SU-DHL-6 (cell line): Measurements from ENCODE around the gene ZNF639.
"Not testable (repeated sequence)": the region's sequence is repeated elsewhere in the genome, so short reads cannot be mapped to it uniquely, and the experiment has no call there.

ENCODE experiments used
- H2AFZ ChIP-seq: fragments of 200-600 bp; sonication (generic); 2 replicates; pipeline ENCODE4 v1.6.1; 2014; ENCODE audit warnings: low read depth, mild to moderate bottlenecking, moderate library complexity, mixed read lengths, antibody characterized with exemption, low read length; ENCODE audit not compliant: severe bottlenecking
- H3F3A ChIP-seq: fragments of 200-600 bp; shearing (Covaris generic); 2 replicates; pipeline ENCODE4 v1.6.0; 2016; ENCODE audit warnings: antibody characterized with exemption, mild to moderate bottlenecking; ENCODE audit not compliant: insufficient read depth
- H3K27ac ChIP-seq: fragments of 200-600 bp; sonication (generic); 2 replicates; pipeline ENCODE4 v1.5.1; 2016; ENCODE audit warnings: low read depth, mild to moderate bottlenecking, low read length, moderate library complexity, mixed read lengths
- H3K27me3 ChIP-seq: fragments of 200-600 bp; sonication (generic), shearing (Covaris generic); 2 replicates; pipeline ENCODE4 v1.6.0; 2014; ENCODE audit warnings: mild to moderate bottlenecking, low read length
- H3K36me3 ChIP-seq: fragments of 200-600 bp; sonication (generic); 2 replicates; pipeline ENCODE4 v1.6.1; 2014; ENCODE audit warnings: mild to moderate bottlenecking, low read length, mixed read lengths
- H3K4me2 ChIP-seq: fragments of 300-600, 200-600 bp; shearing (Covaris generic), sonication (generic); 2 replicates; pipeline ENCODE4 v1.6.0; 2014; ENCODE audit warnings: low read length, low read depth, mild to moderate bottlenecking; ENCODE audit not compliant: poor library complexity, severe bottlenecking
- H3K4me3 ChIP-seq: fragments of 200-600 bp; sonication (generic); 2 replicates; pipeline ENCODE4 v1.5.1; 2014; ENCODE audit warnings: antibody characterized with exemption, low read length, mild to moderate bottlenecking, mixed read lengths; ENCODE audit not compliant: insufficient read depth, poor library complexity, severe bottlenecking
- H3K79me2 ChIP-seq: fragments of 200-600 bp; sonication (generic); 2 replicates; pipeline ENCODE4 v1.6.1; 2014; ENCODE audit warnings: mild to moderate bottlenecking, low read length, moderate library complexity; ENCODE audit not compliant: insufficient read depth
- H3K9ac ChIP-seq: fragments of 200-600 bp; sonication (generic); 2 replicates; pipeline ENCODE4 v1.7.0; 2014; ENCODE audit warnings: mild to moderate bottlenecking, low read length
- H3K9me2 ChIP-seq: fragments of 200-600 bp; sonication (generic); replicated peaks from 2 replicates; pipeline ENCODE4 v1.6.1; 2014; ENCODE audit warnings: low read length; ENCODE audit not compliant: insufficient read depth
- H3K9me3 ChIP-seq: fragments of 200-600 bp; sonication (generic); 2 replicates; pipeline ENCODE4 v1.6.1; 2014; ENCODE audit warnings: low read length, mixed read lengths; ENCODE audit not compliant: insufficient read depth
- H4K20me1 ChIP-seq: fragments of 200-600 bp; sonication (generic); 2 replicates; pipeline ENCODE4 v1.6.1; 2014; ENCODE audit warnings: low read depth, mild to moderate bottlenecking, antibody characterized with exemption, low read length, moderate library complexity, mixed read lengths
- EZH2phosphoT487 ChIP-seq: fragments of 200-600 bp; sonication (generic), shearing (Covaris generic); conservative IDR thresholded peaks from 2 replicates; pipeline ENCODE4 v1.6.1; 2018; ENCODE audit warnings: mild to moderate bottlenecking, antibody characterized with exemption, low read length, moderate library complexity, mixed read lengths
- TF ChIP-seq, protein P1 (sequence below): fragments of 200-600 bp; sonication (generic); IDR thresholded peaks from one replicate; pipeline ENCODE4 v1.5.1; 2017; ENCODE audit warnings: antibody characterized with exemption, mild to moderate bottlenecking, low read length, moderate library complexity; ENCODE audit not compliant: insufficient read depth, poor library complexity, severe bottlenecking

Gene ZNF639

GRCh38 chr3:179302111-179302510 is 20.7 kb upstream of the ZNF639 start:
- Histone ChIP-seq H3F3A (no peaks in the 10 kb centered on the region), H3K9me2 (no peaks in the 10 kb centered on the region), H3K4me2 (no peak overlapping the region), H3K9me3 (no peaks in the 10 kb centered on the region), H2AFZ (no peak overlapping the region), H4K20me1 (no peaks in the 10 kb centered on the region), H3K9ac (no peak overlapping the region), H3K79me2 (no peaks in the 10 kb centered on the region), H3K36me3 (no peaks in the 10 kb centered on the region), H3K27me3 (no peaks in the 10 kb centered on the region), H3K27ac (no peak overlapping the region), H3K4me3 (no peak overlapping the region)
- no peak for TF ChIP-seq EZH2phosphoT487
- TF ChIP-seq, protein P1, sequence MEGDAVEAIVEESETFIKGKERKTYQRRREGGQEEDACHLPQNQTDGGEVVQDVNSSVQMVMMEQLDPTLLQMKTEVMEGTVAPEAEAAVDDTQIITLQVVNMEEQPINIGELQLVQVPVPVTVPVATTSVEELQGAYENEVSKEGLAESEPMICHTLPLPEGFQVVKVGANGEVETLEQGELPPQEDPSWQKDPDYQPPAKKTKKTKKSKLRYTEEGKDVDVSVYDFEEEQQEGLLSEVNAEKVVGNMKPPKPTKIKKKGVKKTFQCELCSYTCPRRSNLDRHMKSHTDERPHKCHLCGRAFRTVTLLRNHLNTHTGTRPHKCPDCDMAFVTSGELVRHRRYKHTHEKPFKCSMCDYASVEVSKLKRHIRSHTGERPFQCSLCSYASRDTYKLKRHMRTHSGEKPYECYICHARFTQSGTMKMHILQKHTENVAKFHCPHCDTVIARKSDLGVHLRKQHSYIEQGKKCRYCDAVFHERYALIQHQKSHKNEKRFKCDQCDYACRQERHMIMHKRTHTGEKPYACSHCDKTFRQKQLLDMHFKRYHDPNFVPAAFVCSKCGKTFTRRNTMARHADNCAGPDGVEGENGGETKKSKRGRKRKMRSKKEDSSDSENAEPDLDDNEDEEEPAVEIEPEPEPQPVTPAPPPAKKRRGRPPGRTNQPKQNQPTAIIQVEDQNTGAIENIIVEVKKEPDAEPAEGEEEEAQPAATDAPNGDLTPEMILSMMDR, result no peak

GRCh38 chr3:179304605-179305004 is 18.2 kb upstream of the ZNF639 start:
- H3K36me3 ChIP-seq, result no peaks in the 10 kb centered on the region
- no peaks in the 10 kb centered on the region for H3F3A ChIP-seq
- H2AFZ ChIP-seq, result no peak overlapping the region
- no peak for TF ChIP-seq EZH2phosphoT487
- H3K9ac ChIP-seq, result no peak overlapping the region
- H3K79me2 ChIP-seq, result no peaks in the 10 kb centered on the region
- no peaks in the 10 kb centered on the region for H3K27me3 ChIP-seq
- H3K9me2 ChIP-seq, result no peaks in the 10 kb centered on the region
- H3K4me2 ChIP-seq, result no peak overlapping the region
- no peaks in the 10 kb centered on the region for H3K9me3 ChIP-seq
- no peak overlapping the region for H3K4me3 ChIP-seq
- no peak overlapping the region for H3K27ac ChIP-seq
- H4K20me1 ChIP-seq, result no peaks in the 10 kb centered on the region

DNA sequence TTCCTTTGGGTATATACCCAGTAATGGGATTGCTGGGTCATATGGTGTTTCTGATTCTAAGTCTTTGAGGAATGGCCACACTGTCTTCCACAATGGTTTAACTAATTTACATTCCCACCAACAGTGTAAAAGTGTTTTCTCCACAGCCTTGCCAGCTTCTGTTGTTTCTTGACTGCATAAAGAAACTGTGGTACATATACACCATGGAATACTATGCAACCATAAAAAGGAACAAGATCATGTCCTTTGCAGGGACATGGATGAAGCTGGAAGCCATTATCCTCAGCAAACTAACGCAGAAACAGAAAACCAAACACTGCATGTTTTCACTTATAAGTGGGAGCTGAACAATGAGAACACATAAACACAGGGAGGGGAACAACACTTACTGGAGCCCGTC is 15.5 kb upstream of the ZNF639 start:
- H3K27ac ChIP-seq, H3K36me3 ChIP-seq, H2AFZ ChIP-seq, H3K9me3 ChIP-seq, H3K79me2 ChIP-seq, H3K27me3 ChIP-seq, H4K20me1 ChIP-seq, H3K4me2 ChIP-seq, H3K9ac ChIP-seq, H3F3A ChIP-seq, H3K4me3 ChIP-seq, H3K9me2 ChIP-seq: not testable (repeated sequence)

DNA sequence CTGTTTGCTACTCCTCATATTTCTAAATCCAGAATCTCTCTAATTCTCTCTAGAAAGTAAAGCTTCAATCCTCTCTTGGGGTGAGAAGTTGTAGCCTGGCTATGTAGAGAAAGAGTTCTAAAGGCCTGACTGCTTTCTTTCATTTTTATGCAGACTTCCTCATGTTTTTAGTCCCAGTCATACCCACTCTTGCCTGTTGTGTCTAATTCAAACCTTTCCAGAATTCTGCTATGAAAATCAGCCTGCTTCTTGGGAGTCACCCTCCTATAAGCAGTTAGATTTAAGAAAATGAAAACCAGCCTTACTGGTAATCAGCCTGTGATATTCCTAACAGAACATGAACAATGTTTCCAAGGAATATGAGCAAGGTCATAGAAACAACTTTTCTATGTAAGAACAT is 14.8 kb upstream of the ZNF639 start:
- H3K4me3 ChIP-seq, result no peak overlapping the region
- no peaks in the 10 kb centered on the region for H3K27me3 ChIP-seq
- H3K36me3 ChIP-seq, result no peaks in the 10 kb centered on the region
- H3F3A ChIP-seq, result no peaks in the 10 kb centered on the region
- H3K4me2 ChIP-seq, result no peak overlapping the region
- H3K9me3 ChIP-seq, result no peaks in the 10 kb centered on the region
- H2AFZ ChIP-seq, result no peak overlapping the region
- TF ChIP-seq, protein P1, result no peak
- no peak for TF ChIP-seq EZH2phosphoT487
- no peak overlapping the region for H3K9ac ChIP-seq
- H3K9me2 ChIP-seq, result no peaks in the 10 kb centered on the region
- H4K20me1 ChIP-seq, result no peaks in the 10 kb centered on the region
- no peak overlapping the region for H3K27ac ChIP-seq
- no peaks in the 10 kb centered on the region for H3K79me2 ChIP-seq
